H1 (cell line): ENCODE results near the gene SYPL1. TPM values are rescaled to one million over a fixed set of nuclear protein-coding genes. Genes with fewer than 3 reads are reported as not detected.

Experiments
- BACH1 ChIP-seq: IDR thresholded peaks from 2 replicates; pipeline ENCODE4 v1.6.1; 2012; ENCODE audit warnings: low read length, improper control_type of control experiment
- CBX8 ChIP-seq: fragments of 300-800, 300-1000 bp; sonication (generic); IDR thresholded peaks from 2 replicates; pipeline ENCODE4 v1.7.1; 2016; ENCODE audit warnings: low read depth, low read length, borderline replicate concordance
- CEBPB ChIP-seq: IDR thresholded peaks from 2 replicates; pipeline ENCODE4 v1.6.1; 2012; ENCODE audit warnings: low read depth, low read length
- EP300 ChIP-seq, 2 experiments: IDR thresholded peaks; 1 replicate in 1 of 2; 2 replicates in 1 of 2; pipeline ENCODE4 v1.6.1; 2011 to 2012; ENCODE audit warnings: low read depth in 2 of 2, low read length in 2 of 2, mild to moderate bottlenecking in 2 of 2, borderline replicate concordance in 1 of 2, inconsistent platforms in 1 of 2, moderate library complexity in 1 of 2
- GABPA ChIP-seq: IDR thresholded peaks from 2 replicates; pipeline ENCODE4 v1.6.1; 2011; ENCODE audit warnings: mild to moderate bottlenecking, low read length, moderate library complexity, borderline replicate concordance; ENCODE audit not compliant: insufficient read depth
- GTF2F1 ChIP-seq: IDR thresholded peaks from 2 replicates; pipeline ENCODE4 v1.6.1; 2012; ENCODE audit warnings: low read depth, low read length, improper control_type of control experiment, borderline replicate concordance
- JUND ChIP-seq: IDR thresholded peaks from 2 replicates; pipeline ENCODE4 v1.6.1; 2011; ENCODE audit warnings: mild to moderate bottlenecking, improper control_type of control experiment, low read length
- POU5F1 ChIP-seq: IDR thresholded peaks from 2 replicates; pipeline ENCODE4 v1.6.1; 2011; ENCODE audit warnings: low read depth, mild to moderate bottlenecking, low read length, moderate library complexity
- RXRA ChIP-seq: IDR thresholded peaks from 2 replicates; pipeline ENCODE4 v1.6.1; 2011; ENCODE audit warnings: low read depth, mild to moderate bottlenecking, low read length, moderate library complexity; ENCODE audit not compliant: insufficient read depth
- SAP30 ChIP-seq: fragments of 300-600 bp; sonication (generic); IDR thresholded peaks from 2 replicates; pipeline ENCODE4 v1.7.1; 2012; ENCODE audit warnings: low read length, moderate library complexity, mild to moderate bottlenecking, inconsistent platforms; ENCODE audit not compliant: insufficient read depth, insufficient replicate concordance
- TAF1 ChIP-seq: IDR thresholded peaks from 2 replicates; pipeline ENCODE4 v1.6.1; 2011; ENCODE audit warnings: mild to moderate bottlenecking, low read depth, low read length
- TAF7 ChIP-seq: optimal IDR thresholded peaks from 2 replicates; pipeline ENCODE3; 2011; ENCODE audit warnings: low read depth, mild to moderate bottlenecking, inconsistent platforms, low read length, moderate library complexity, borderline replicate concordance
- polyA plus RNA-seq, 7 experiments: library from polyadenylated mRNA; depleted of rRNA in 3 of 7; stranded (reverse) in 5 of 7; unstranded in 2 of 7; fragments of >200 nt in 5 of 7; fragments of 200-250 nt in 2 of 7; gene quantifications; 1 replicate in 5 of 7; 2 replicates in 1 of 7; 4 replicates in 1 of 7; pipeline versions ENCODE4 v1.2.1 to v1.2.3, GENCODE V29; 2011 to 2013; ENCODE audit warnings: missing spikeins in 2 of 7, mixed read lengths in 2 of 7
- total RNA-seq: library from RNA; stranded (reverse); fragmentation: NEBNext Ultra II Directional; extraction: Animal tissue kit (Norgen Biotek cat#: 25700); gene quantifications from 2 replicates; pipeline ENCODE4 v1.2.1, GENCODE V29; 2021

The SYPL1 gene
- total and polyA plus RNA-seq, 2 of the 8 experiments (the other 6 are each of a cell fraction or from before 2014, with no cell fraction given), result 44.9 to 57.7 TPM

DNA sequence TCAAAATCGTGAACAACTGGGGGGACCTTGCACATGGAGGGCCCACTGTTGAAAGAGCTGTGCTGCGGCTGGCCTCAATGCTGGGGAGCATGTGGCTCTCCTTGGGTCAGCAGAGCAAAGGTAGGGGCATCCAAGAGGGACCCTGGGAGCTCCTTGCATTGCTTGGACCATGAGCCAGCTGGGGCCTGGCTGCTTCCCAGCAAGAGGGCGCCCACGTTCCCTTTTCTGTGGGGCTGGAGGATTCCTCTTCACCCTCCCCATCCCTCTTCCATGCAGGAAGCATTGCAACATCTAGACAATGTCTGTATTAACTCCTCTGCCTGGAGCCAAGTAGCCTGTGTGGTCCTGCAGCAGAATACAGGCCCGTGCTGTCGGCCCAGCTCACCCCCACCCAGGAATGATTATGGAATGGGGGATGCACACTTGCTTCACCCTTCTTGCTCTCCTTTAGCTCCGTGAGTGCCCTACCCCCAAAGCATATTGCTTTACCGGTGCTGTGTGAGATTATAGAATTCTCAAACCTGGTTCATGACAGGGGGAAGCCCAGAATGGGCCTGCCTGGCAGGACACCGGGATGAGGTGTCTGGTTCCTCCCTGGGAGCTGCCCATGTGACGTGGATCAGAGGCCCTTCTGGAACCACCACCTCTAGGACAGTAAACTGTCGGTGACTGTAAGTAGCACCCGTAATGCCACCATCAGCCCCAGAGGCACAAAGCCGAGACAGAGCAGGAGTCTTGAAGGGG, 61.9 kb downstream of the SYPL1 start (continued):
- TF ChIP-seq GABPA (no peak), SAP30 (no peak), GTF2F1 (no peak), POU5F1 (no peak), TAF1 (no peak), TAF7 (no peak), RXRA (no peak), EP300 (IDR thresholded peaks at IDR 0.05; ENCODE audit: borderline replicate concordance in 1 of 2, low read depth in 2 of 2, low read length in 2 of 2) (no peak), JUND (no peak), BACH1 (no peak), CEBPB (peak; percentile 67), CBX8 (no peak)
